DND-41 (cell line): ENCODE measurements around the gene GADL1.
A peak's percentile ranks its signal among the peaks of the same experiment; 100 is the strongest.

Experiments used
- ATAC-seq: fragments of 200-7000 bp; cut with Tn5 transposase; 3 replicates; pipeline ENCODE4 v1.9.1; 2021; ENCODE audit warnings: low read depth; ENCODE audit not compliant: insufficient read depth
- DNase-seq: peaks from one replicate; pipeline ENCODE4 v3.0.0-alpha.2; 2020
- H2AFZ ChIP-seq: 2 replicates; pipeline ENCODE4 v1.6.0; 2012; ENCODE audit warnings: low read depth, low read length
- H3K27ac ChIP-seq: 2 replicates; pipeline ENCODE4 v1.5.1; 2012; ENCODE audit warnings: low read length, inconsistent platforms
- H3K27me3 ChIP-seq: fragments of 200-600 bp; sonication (generic); 2 replicates; pipeline ENCODE4 v1.6.0; 2012; ENCODE audit warnings: low read length, mild to moderate bottlenecking, inconsistent platforms; ENCODE audit not compliant: insufficient read depth, poor library complexity
- H3K36me3 ChIP-seq: 2 replicates; pipeline ENCODE4 v1.5.1; 2012; ENCODE audit warnings: low read length, inconsistent platforms; ENCODE audit not compliant: insufficient read depth
- H3K4me1 ChIP-seq: 2 replicates; pipeline ENCODE4 v1.5.1; 2012; ENCODE audit warnings: mild to moderate bottlenecking, low read length; ENCODE audit not compliant: insufficient read depth
- H3K4me2 ChIP-seq: 2 replicates; pipeline ENCODE4 v1.6.0; 2012; ENCODE audit warnings: mild to moderate bottlenecking, moderate library complexity, low read length, inconsistent platforms; ENCODE audit not compliant: insufficient read depth
- H3K4me3 ChIP-seq, 2 experiments: fragments of 200-600 bp in 1 of 2; shearing (Covaris generic) in 1 of 2; 2 replicates each; pipeline ENCODE4 v1.5.1; 2012 to 2016; ENCODE audit warnings: inconsistent platforms in 2 of 2, low read length in 2 of 2, mild to moderate bottlenecking in 2 of 2, low read depth in 1 of 2, moderate library complexity in 1 of 2
- H3K79me2 ChIP-seq: 2 replicates; pipeline ENCODE4 v1.6.0; 2012; ENCODE audit warnings: low read length, inconsistent platforms; ENCODE audit not compliant: insufficient read depth
- H3K9ac ChIP-seq: 2 replicates; pipeline ENCODE4 v1.6.0; 2012; ENCODE audit warnings: low read depth, mild to moderate bottlenecking, inconsistent platforms, low read length, moderate library complexity
- H3K9me3 ChIP-seq: 2 replicates; pipeline ENCODE4 v1.5.1; 2012; ENCODE audit warnings: low read length, moderate library complexity, mild to moderate bottlenecking, inconsistent platforms; ENCODE audit not compliant: insufficient read depth, severe bottlenecking
- H4K20me1 ChIP-seq: 2 replicates; pipeline ENCODE4 v1.6.0; 2012; ENCODE audit warnings: low read length; ENCODE audit not compliant: insufficient read depth
- EZH2 ChIP-seq: IDR thresholded peaks from 3 replicates; pipeline ENCODE4 v1.6.1; 2012; ENCODE audit warnings: borderline replicate concordance, low read depth, mild to moderate bottlenecking, moderate library complexity, low read length, inconsistent platforms; ENCODE audit not compliant: severe bottlenecking
- TF ChIP-seq, protein P1 (sequence below): IDR thresholded peaks from 2 replicates; pipeline ENCODE4 v1.5.1; 2012; ENCODE audit warnings: borderline replicate concordance, low read length, moderate library complexity, mild to moderate bottlenecking; ENCODE audit not compliant: poor library complexity, severe bottlenecking; ENCODE audit errors: extremely low read depth

The GADL1 gene

DNA sequence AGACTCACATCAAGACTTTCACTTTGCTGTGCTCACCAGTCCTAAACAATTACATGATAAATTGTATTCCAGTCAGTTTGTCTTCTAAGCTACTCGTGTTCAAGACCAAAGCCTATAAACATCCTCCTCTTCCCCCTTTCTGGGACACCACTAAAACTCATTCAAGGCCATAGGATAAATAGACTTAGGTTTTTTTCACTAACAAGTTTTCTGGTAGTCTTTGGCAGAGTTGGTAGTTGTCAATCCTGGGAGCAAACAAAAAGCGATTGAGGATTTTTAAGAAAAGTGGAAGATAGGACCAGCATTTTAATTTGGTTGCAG lies 173.2 kb downstream of the GADL1 start:
- H3K4me1 ChIP-seq, result no peaks in the 10 kb centered on the region
- no peak overlapping the region for H3K4me3 ChIP-seq
- DNase-seq (no peak), ATAC-seq (no peak)
- no peaks in the 10 kb centered on the region for H3K27me3 ChIP-seq
- H2AFZ ChIP-seq, result no peak overlapping the region
- no peak overlapping the region for H3K27ac ChIP-seq
- H3K4me2 ChIP-seq, result no peak overlapping the region
- H3K36me3 ChIP-seq, result no peaks in the 10 kb centered on the region
- TF ChIP-seq, protein P1, sequence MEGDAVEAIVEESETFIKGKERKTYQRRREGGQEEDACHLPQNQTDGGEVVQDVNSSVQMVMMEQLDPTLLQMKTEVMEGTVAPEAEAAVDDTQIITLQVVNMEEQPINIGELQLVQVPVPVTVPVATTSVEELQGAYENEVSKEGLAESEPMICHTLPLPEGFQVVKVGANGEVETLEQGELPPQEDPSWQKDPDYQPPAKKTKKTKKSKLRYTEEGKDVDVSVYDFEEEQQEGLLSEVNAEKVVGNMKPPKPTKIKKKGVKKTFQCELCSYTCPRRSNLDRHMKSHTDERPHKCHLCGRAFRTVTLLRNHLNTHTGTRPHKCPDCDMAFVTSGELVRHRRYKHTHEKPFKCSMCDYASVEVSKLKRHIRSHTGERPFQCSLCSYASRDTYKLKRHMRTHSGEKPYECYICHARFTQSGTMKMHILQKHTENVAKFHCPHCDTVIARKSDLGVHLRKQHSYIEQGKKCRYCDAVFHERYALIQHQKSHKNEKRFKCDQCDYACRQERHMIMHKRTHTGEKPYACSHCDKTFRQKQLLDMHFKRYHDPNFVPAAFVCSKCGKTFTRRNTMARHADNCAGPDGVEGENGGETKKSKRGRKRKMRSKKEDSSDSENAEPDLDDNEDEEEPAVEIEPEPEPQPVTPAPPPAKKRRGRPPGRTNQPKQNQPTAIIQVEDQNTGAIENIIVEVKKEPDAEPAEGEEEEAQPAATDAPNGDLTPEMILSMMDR, result no peak
- TF ChIP-seq EZH2, result no peak
- no peaks in the 10 kb centered on the region for H3K79me2 ChIP-seq
- no peaks in the 10 kb centered on the region for H4K20me1 ChIP-seq
- no peaks in the 10 kb centered on the region for H3K9me3 ChIP-seq
- H3K9ac ChIP-seq, result no peak overlapping the region

DNA sequence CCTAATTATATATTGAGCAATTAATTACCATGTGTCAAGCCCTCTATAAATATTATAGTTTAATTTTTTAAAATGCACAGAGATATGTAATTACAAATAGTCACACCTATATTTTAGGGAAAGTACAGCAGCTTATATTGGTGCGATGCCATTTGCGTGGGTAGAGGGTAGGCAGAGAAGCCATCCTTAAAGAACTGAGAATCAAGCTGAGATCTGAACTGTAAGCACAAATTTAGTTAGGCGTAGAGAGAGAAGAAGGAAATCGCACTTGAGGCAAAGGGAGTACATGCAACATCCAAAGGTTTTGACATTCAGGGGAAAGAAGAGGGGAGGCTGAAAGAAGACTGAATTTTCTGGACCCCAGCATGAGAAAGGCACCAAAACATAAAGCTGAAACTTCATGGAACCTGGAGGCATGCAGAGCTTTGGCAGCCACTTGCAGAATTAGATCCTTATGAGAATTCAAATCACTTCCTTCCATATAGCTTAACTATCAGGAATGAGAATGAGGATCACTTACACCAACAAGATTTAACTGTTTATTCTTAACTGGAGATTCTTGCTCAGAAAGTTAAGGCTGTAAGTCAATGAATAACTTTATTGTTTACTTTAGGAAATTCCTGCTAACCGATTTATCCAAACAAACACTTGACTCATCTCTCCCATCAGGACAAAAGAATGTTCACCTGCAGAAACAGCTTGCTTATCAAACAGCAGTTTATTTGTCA lies 173.7 kb downstream of the GADL1 start:
- no peak for TF ChIP-seq EZH2
- TF ChIP-seq, protein P1, result no peak
- no peak overlapping the region for H3K4me3 ChIP-seq
- H3K9me3 ChIP-seq, result no peaks in the 10 kb centered on the region
- DNase-seq (no peak), ATAC-seq (no peak)
- H2AFZ ChIP-seq, result peak overlapping the region; percentile 19; the same call in 1 of the 2 replicates
- H3K9ac ChIP-seq, result no peak overlapping the region
- H4K20me1 ChIP-seq, result no peaks in the 10 kb centered on the region
- no peaks in the 10 kb centered on the region for H3K36me3 ChIP-seq
- H3K27me3 ChIP-seq, result no peaks in the 10 kb centered on the region
- no peaks in the 10 kb centered on the region for H3K4me1 ChIP-seq
- no peaks in the 10 kb centered on the region for H3K79me2 ChIP-seq
- H3K27ac ChIP-seq, result no peak overlapping the region
- H3K4me2 ChIP-seq, result no peak overlapping the region

DNA sequence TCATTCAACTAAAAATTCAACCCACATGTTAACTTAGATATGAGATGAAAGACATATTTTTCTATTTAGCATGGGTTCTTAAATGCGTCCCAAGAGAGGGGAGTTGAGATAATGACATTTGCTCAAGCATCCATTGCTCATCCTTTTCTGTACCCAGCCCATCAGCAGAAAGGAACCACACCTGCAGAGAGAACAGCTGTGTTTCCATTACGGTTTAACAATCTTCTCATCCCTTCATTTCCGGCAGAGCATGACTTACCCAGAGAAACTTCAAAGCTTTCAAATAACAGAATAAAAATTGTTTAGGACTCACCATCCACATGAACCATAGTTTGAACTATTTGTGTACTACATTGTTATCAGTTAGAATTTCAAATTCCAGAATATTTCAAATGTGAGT lies 174.9 kb downstream of the GADL1 start:
- no peaks in the 10 kb centered on the region for H3K36me3 ChIP-seq
- H3K27me3 ChIP-seq, result no peaks in the 10 kb centered on the region
- no peak overlapping the region for H3K9ac ChIP-seq
- H2AFZ ChIP-seq, result no peak overlapping the region
- H3K4me1 ChIP-seq, result no peaks in the 10 kb centered on the region
- H3K27ac ChIP-seq, result no peak overlapping the region
- ATAC-seq (no peak), DNase-seq (no peak)
- no peaks in the 10 kb centered on the region for H4K20me1 ChIP-seq
- no peaks in the 10 kb centered on the region for H3K79me2 ChIP-seq
- H3K4me2 ChIP-seq, result no peak overlapping the region
- no peak overlapping the region for H3K4me3 ChIP-seq
- no peaks in the 10 kb centered on the region for H3K9me3 ChIP-seq
- TF ChIP-seq EZH2, result no peak
- TF ChIP-seq, protein P1, result no peak
